Fibroblast of lung (primary cell): Measurements from ENCODE around the gene HVCN1.

Experiments
- EZH2 ChIP-seq: IDR thresholded peaks from 2 replicates; pipeline ENCODE4 v1.5.1; 2012; ENCODE audit warnings: low read length, control low read depth, mild to moderate bottlenecking; ENCODE audit errors: missing control alignments
- TF ChIP-seq, protein P1 (sequence below), 2 donors: IDR thresholded peaks in 1 of 2; conservative IDR thresholded peaks in 1 of 2; 1 replicate in 1 of 2; 2 replicates in 1 of 2; pipeline ENCODE4 v1.5.1; 2011 to 2012; ENCODE audit warnings: low read length in 2 of 2, control low read depth in 1 of 2, inconsistent platforms in 1 of 2, low read depth in 1 of 2, mild to moderate bottlenecking in 1 of 2

- TF ChIP-seq, protein P1, sequence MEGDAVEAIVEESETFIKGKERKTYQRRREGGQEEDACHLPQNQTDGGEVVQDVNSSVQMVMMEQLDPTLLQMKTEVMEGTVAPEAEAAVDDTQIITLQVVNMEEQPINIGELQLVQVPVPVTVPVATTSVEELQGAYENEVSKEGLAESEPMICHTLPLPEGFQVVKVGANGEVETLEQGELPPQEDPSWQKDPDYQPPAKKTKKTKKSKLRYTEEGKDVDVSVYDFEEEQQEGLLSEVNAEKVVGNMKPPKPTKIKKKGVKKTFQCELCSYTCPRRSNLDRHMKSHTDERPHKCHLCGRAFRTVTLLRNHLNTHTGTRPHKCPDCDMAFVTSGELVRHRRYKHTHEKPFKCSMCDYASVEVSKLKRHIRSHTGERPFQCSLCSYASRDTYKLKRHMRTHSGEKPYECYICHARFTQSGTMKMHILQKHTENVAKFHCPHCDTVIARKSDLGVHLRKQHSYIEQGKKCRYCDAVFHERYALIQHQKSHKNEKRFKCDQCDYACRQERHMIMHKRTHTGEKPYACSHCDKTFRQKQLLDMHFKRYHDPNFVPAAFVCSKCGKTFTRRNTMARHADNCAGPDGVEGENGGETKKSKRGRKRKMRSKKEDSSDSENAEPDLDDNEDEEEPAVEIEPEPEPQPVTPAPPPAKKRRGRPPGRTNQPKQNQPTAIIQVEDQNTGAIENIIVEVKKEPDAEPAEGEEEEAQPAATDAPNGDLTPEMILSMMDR (conservative IDR thresholded peaks at IDR 0.05 in 1 of 2, IDR thresholded peaks at IDR 0.05 in 1 of 2; ENCODE audit: low read depth in 1 of 2, low read length in 2 of 2), result no peak
- no peak for TF ChIP-seq EZH2
Measured at GRCh38 chr12:110622582-110622981, 66.3 kb downstream of the HVCN1 start.
